ENCODE measurements around the gene MTM1. TPM values are rescaled to one million over a fixed set of nuclear protein-coding genes. Genes with fewer than 3 reads are reported as not detected.
A peak's percentile ranks its signal among the peaks of the same experiment; 100 is the strongest.

The MTM1 gene
- polyA plus RNA-seq (2013, experiment 1 of 2) = 4.3 TPM
- 4.7 TPM for polyA plus RNA-seq (2013, experiment 2 of 2)

- Histone ChIP-seq H3K9me3 (ENCODE audit: control insufficient read depth, low read length) (no peaks in the 10 kb centered on the region), H3K4ac (ENCODE audit: low read depth in 1 of 2, low read length in 2 of 2) (peak within 1 kb of the TSS in 1 of 2 experiments; percentile 49), H2BK5ac (ENCODE audit: low read depth, low read length, poor library complexity, severe bottlenecking) (no peak within 1 kb of the TSS), H2BK12ac (ENCODE audit: low read length in 2 of 2) (peak within 1 kb of the TSS in 1 of 2 experiments; percentile 63), H3K27me3 (ENCODE audit: control insufficient read depth in 1 of 2, insufficient read depth in 1 of 2, low read length in 2 of 2) (peaks cover 0 to 11% of the 10 kb centered on the region in 2 experiments), H3K4me1 (ENCODE audit: control insufficient read depth, insufficient read depth, low read depth, low read length) (peaks cover 1% of the 10 kb centered on the region), H3K9ac (ENCODE audit: low read length) (peak within 1 kb of the TSS; percentile 91), H2AFZ (ENCODE audit: low read depth, low read length) (peak within 1 kb of the TSS; percentile 76), H2BK120ac (ENCODE audit: low read depth, low read length) (no peak within 1 kb of the TSS), H2AK5ac (ENCODE audit: low read length, severe bottlenecking) (no peak within 1 kb of the TSS), H3K79me1 (replicated peaks; ENCODE audit: low read length, poor library complexity, severe bottlenecking) (no peaks in the 10 kb centered on the region), H3K27ac (ENCODE audit: low read length, poor library complexity, severe bottlenecking) (peak within 1 kb of the TSS; percentile 23), H3K23ac (ENCODE audit: low read length in 2 of 2) (no peak within 1 kb of the TSS), H4K91ac (ENCODE audit: low read length) (peak within 1 kb of the TSS; percentile 39), H2BK15ac (ENCODE audit: low read depth, poor library complexity, severe bottlenecking) (no peak within 1 kb of the TSS), H3K18ac (ENCODE audit: low read depth in 1 of 2, low read length in 2 of 2) (peak within 1 kb of the TSS; percentile 33 to 84), H3K14ac (ENCODE audit: low read length in 2 of 2) (no peak within 1 kb of the TSS), H3K4me2 (ENCODE audit: low read length, poor library complexity, severe bottlenecking) (peak within 1 kb of the TSS; percentile 63), H4K8ac (ENCODE audit: low read length) (peak within 1 kb of the TSS; percentile 64), H3K36me3 (ENCODE audit: control insufficient read depth in 1 of 2, insufficient read depth in 2 of 2, low read depth in 1 of 2, low read length in 2 of 2) (no peaks in the 10 kb centered on the region), H3K4me3 (ENCODE audit: insufficient read depth in 1 of 2, low read depth in 1 of 2, low read length in 2 of 2) (peak within 1 kb of the TSS; percentile 84 to 87)
- DNase-seq = peak; percentile 93
- WGBS = under 1% methylated on average over 37 of the region's 89 CpGs
Measured at GRCh38 chrX:150568320-150569154, at the start of gene MTM1. Gene MTM1, plus strand, starts transcription at chrX:150568621. Its CDS starts 23,994 bp downstream, at chrX:150592615.

GRCh38 chrX:150522494-150522893 is 45.9 kb upstream of the MTM1 start:
- Histone ChIP-seq H3K27me3 (ENCODE audit: control insufficient read depth in 1 of 2, insufficient read depth in 1 of 2, low read length in 2 of 2) (peaks cover 0 to 22% of the 10 kb centered on the region in 2 experiments), H2BK120ac (ENCODE audit: low read depth, low read length) (no peak overlapping the region), H4K91ac (ENCODE audit: low read length) (no peak overlapping the region), H2AK5ac (ENCODE audit: low read length, severe bottlenecking) (no peak overlapping the region), H2AFZ (ENCODE audit: low read depth, low read length) (no peak overlapping the region), H3K27ac (ENCODE audit: low read length, poor library complexity, severe bottlenecking) (no peak overlapping the region), H3K9me3 (ENCODE audit: control insufficient read depth, low read length) (no peaks in the 10 kb centered on the region), H2BK12ac (ENCODE audit: low read length in 2 of 2) (no peak overlapping the region), H3K4me1 (ENCODE audit: control insufficient read depth, insufficient read depth, low read depth, low read length) (no peaks in the 10 kb centered on the region), H3K4me2 (ENCODE audit: low read length, poor library complexity, severe bottlenecking) (no peak overlapping the region), H3K4ac (ENCODE audit: low read depth in 1 of 2, low read length in 2 of 2) (no peak overlapping the region), H4K8ac (ENCODE audit: low read length) (no peak overlapping the region), H3K23ac (ENCODE audit: low read length in 2 of 2) (no peak overlapping the region), H2BK5ac (ENCODE audit: low read depth, low read length, poor library complexity, severe bottlenecking) (no peak overlapping the region), H3K14ac (ENCODE audit: low read length in 2 of 2) (no peak overlapping the region), H3K4me3 (ENCODE audit: insufficient read depth in 1 of 2, low read depth in 1 of 2, low read length in 2 of 2) (no peak overlapping the region), H3K79me1 (replicated peaks; ENCODE audit: low read length, poor library complexity, severe bottlenecking) (no peaks in the 10 kb centered on the region), H3K18ac (ENCODE audit: low read depth in 1 of 2, low read length in 2 of 2) (no peak overlapping the region), H3K36me3 (ENCODE audit: control insufficient read depth in 1 of 2, insufficient read depth in 2 of 2, low read depth in 1 of 2, low read length in 2 of 2) (no peaks in the 10 kb centered on the region), H2BK15ac (ENCODE audit: low read depth, poor library complexity, severe bottlenecking) (no peak overlapping the region), H3K9ac (ENCODE audit: low read length) (no peak overlapping the region)
- no peak for DNase-seq
- WGBS = 83% methylated on average over 1 of the region's 2 CpGs

- Histone ChIP-seq H3K9me3 (ENCODE audit: control insufficient read depth, low read length) (peaks cover 4% of the 10 kb centered on the region), H2BK12ac (ENCODE audit: low read length in 2 of 2) (no peak overlapping the region), H4K91ac (ENCODE audit: low read length) (no peak overlapping the region), H3K23ac (ENCODE audit: low read length in 2 of 2) (no peak overlapping the region), H3K4me2 (ENCODE audit: low read length, poor library complexity, severe bottlenecking) (no peak overlapping the region), H3K27ac (ENCODE audit: low read length, poor library complexity, severe bottlenecking) (no peak overlapping the region), H2AFZ (ENCODE audit: low read depth, low read length) (no peak overlapping the region), H2AK5ac (ENCODE audit: low read length, severe bottlenecking) (no peak overlapping the region), H3K14ac (ENCODE audit: low read length in 2 of 2) (no peak overlapping the region), H2BK5ac (ENCODE audit: low read depth, low read length, poor library complexity, severe bottlenecking) (no peak overlapping the region), H3K18ac (ENCODE audit: low read depth in 1 of 2, low read length in 2 of 2) (no peak overlapping the region), H3K4me1 (ENCODE audit: control insufficient read depth, insufficient read depth, low read depth, low read length) (no peaks in the 10 kb centered on the region), H3K36me3 (ENCODE audit: control insufficient read depth in 1 of 2, insufficient read depth in 2 of 2, low read depth in 1 of 2, low read length in 2 of 2) (no peaks in the 10 kb centered on the region), H2BK120ac (ENCODE audit: low read depth, low read length) (no peak overlapping the region), H4K8ac (ENCODE audit: low read length) (no peak overlapping the region), H3K4ac (ENCODE audit: low read depth in 1 of 2, low read length in 2 of 2) (no peak overlapping the region), H3K9ac (ENCODE audit: low read length) (no peak overlapping the region), H2BK15ac (ENCODE audit: low read depth, poor library complexity, severe bottlenecking) (no peak overlapping the region), H3K79me1 (replicated peaks; ENCODE audit: low read length, poor library complexity, severe bottlenecking) (no peaks in the 10 kb centered on the region), H3K4me3 (ENCODE audit: insufficient read depth in 1 of 2, low read depth in 1 of 2, low read length in 2 of 2) (no peak overlapping the region), H3K27me3 (ENCODE audit: control insufficient read depth in 1 of 2, insufficient read depth in 1 of 2, low read length in 2 of 2) (peaks cover 0 to 20% of the 10 kb centered on the region in 2 experiments)
- WGBS = 82% methylated on average over 9 of the region's 10 CpGs
- no peak for DNase-seq
Measured at GRCh38 chrX:150525061-150525919, 43.1 kb upstream of the MTM1 start.

GRCh38 chrX:150526692-150527091 is 41.7 kb upstream of the MTM1 start:
- no peak overlapping the region for H4K91ac ChIP-seq (ENCODE audit: low read length)
- H2BK5ac ChIP-seq (ENCODE audit: low read depth, low read length, poor library complexity, severe bottlenecking) = no peak overlapping the region
- peaks cover 0 to 16% of the 10 kb centered on the region in 2 experiments for H3K27me3 ChIP-seq (ENCODE audit: control insufficient read depth in 1 of 2, insufficient read depth in 1 of 2, low read length in 2 of 2)
- no peaks in the 10 kb centered on the region for H3K79me1 ChIP-seq (replicated peaks; ENCODE audit: low read length, poor library complexity, severe bottlenecking)
- 94% methylated on average over 6 of the region's 7 CpGs for WGBS
- no peak overlapping the region for H2AK5ac ChIP-seq (ENCODE audit: low read length, severe bottlenecking)
- H4K8ac ChIP-seq (ENCODE audit: low read length) = no peak overlapping the region
- no peak overlapping the region for H3K4me2 ChIP-seq (ENCODE audit: low read length, poor library complexity, severe bottlenecking)
- H3K27ac ChIP-seq (ENCODE audit: low read length, poor library complexity, severe bottlenecking) = no peak overlapping the region
- H3K36me3 ChIP-seq (ENCODE audit: control insufficient read depth in 1 of 2, insufficient read depth in 2 of 2, low read depth in 1 of 2, low read length in 2 of 2) = no peaks in the 10 kb centered on the region
- H2BK15ac ChIP-seq (ENCODE audit: low read depth, poor library complexity, severe bottlenecking) = no peak overlapping the region
- H3K14ac ChIP-seq (ENCODE audit: low read length in 2 of 2) = no peak overlapping the region
- no peak overlapping the region for H2AFZ ChIP-seq (ENCODE audit: low read depth, low read length)
- H3K9ac ChIP-seq (ENCODE audit: low read length) = no peak overlapping the region
- H3K4me1 ChIP-seq (ENCODE audit: control insufficient read depth, insufficient read depth, low read depth, low read length) = no peaks in the 10 kb centered on the region
- no peak overlapping the region for H2BK120ac ChIP-seq (ENCODE audit: low read depth, low read length)
- H3K23ac ChIP-seq (ENCODE audit: low read length in 2 of 2) = no peak overlapping the region
- H2BK12ac ChIP-seq (ENCODE audit: low read length in 2 of 2) = no peak overlapping the region
- no peak for DNase-seq
- no peak overlapping the region for H3K18ac ChIP-seq (ENCODE audit: low read depth in 1 of 2, low read length in 2 of 2)
- no peak overlapping the region for H3K4me3 ChIP-seq (ENCODE audit: insufficient read depth in 1 of 2, low read depth in 1 of 2, low read length in 2 of 2)
- H3K9me3 ChIP-seq (ENCODE audit: control insufficient read depth, low read length) = peaks cover 4% of the 10 kb centered on the region
- no peak overlapping the region for H3K4ac ChIP-seq (ENCODE audit: low read depth in 1 of 2, low read length in 2 of 2)
